Activated T-helper 1 cell treated with anti-CD3 and anti-CD28 coated beads, Interleukin-2, amount 50 U/mL, for 16 hours (primary cell): Measurements from ENCODE around the gene DLG2.

ENCODE experiments used
- DNase-seq, 2 donors: peaks; one replicate each; pipeline ENCODE4 v3.0.0-alpha.2; 2020; ENCODE audit warnings: low read depth in 1 of 2, low spot score in 1 of 2

Gene DLG2

GRCh38 chr11:84412862-84413261, 1214.3 kb downstream of the DLG2 start:
- DNase-seq: no peak

- DNase-seq: no peak
These were observed 1218.2 kb downstream of the DLG2 start for GRCh38 chr11:84408946-84409411.

- no peak for DNase-seq
These were observed 1220.1 kb downstream of the DLG2 start for GRCh38 chr11:84407091-84407490.

GRCh38 chr11:84398017-84398626, 1229.0 kb downstream of the DLG2 start:
- DNase-seq: no peak

- DNase-seq: no peak
These were observed 1230.6 kb downstream of the DLG2 start for GRCh38 chr11:84396521-84396920.

GRCh38 chr11:84390441-84391078, 1236.6 kb downstream of the DLG2 start:
- DNase-seq: no peak

- no peak for DNase-seq
These were observed 1237.4 kb downstream of the DLG2 start for GRCh38 chr11:84389696-84390095.

- DNase-seq: no peak
These were observed 1242.4 kb downstream of the DLG2 start for GRCh38 chr11:84384731-84385130.

GRCh38 chr11:84383576-84383975, 1243.6 kb downstream of the DLG2 start:
- no peak for DNase-seq

GRCh38 chr11:84381666-84382065, 1245.5 kb downstream of the DLG2 start:
- DNase-seq: no peak

- no peak for DNase-seq
These were observed 1254.7 kb downstream of the DLG2 start for GRCh38 chr11:84372381-84372950.

GRCh38 chr11:84358034-84358433, 1269.1 kb downstream of the DLG2 start:
- DNase-seq: no peak

- DNase-seq: no peak
These were observed 1271.2 kb downstream of the DLG2 start for GRCh38 chr11:84355911-84356310.

GRCh38 chr11:84345597-84345996, 1281.5 kb downstream of the DLG2 start:
- no peak for DNase-seq

- DNase-seq: no peak
These were observed 1282.1 kb downstream of the DLG2 start for GRCh38 chr11:84345027-84345426.

GRCh38 chr11:84339796-84340195, 1287.3 kb downstream of the DLG2 start:
- DNase-seq: no peak

- DNase-seq: no peak
These were observed 1293.9 kb downstream of the DLG2 start for GRCh38 chr11:84333221-84333620.

GRCh38 chr11:84322211-84322610, 1304.9 kb downstream of the DLG2 start:
- no peak for DNase-seq

- DNase-seq: no peak
These were observed 1307.3 kb downstream of the DLG2 start for GRCh38 chr11:84319863-84320262.

- DNase-seq: no peak
These were observed 1310.1 kb downstream of the DLG2 start for GRCh38 chr11:84316866-84317555.

- no peak for DNase-seq
These were observed 1313.2 kb downstream of the DLG2 start for GRCh38 chr11:84313830-84314359.

GRCh38 chr11:84310268-84310667, 1316.9 kb downstream of the DLG2 start:
- DNase-seq: no peak
